H1 (cell line): ENCODE data around the gene ADK. TPM values are rescaled to one million over a fixed set of nuclear protein-coding genes. Genes with fewer than 3 reads are reported as not detected.

Experiments used
- CTCF ChIA-PET: fragments of 300-600 bp; sonication (Branson Sonifier 250); formaldehyde crosslinking; loops from one replicate; lab custom pipeline; 2021; ENCODE audit not compliant: partially characterized antibody; lab: Charles Lee
- POLR2A ChIA-PET: fragments of 300-600 bp; sonication (Branson Sonifier 250); formaldehyde crosslinking; loops from one replicate; lab custom pipeline; 2021; ENCODE audit warnings: inconsistent platforms; ENCODE audit not compliant: partially characterized antibody; lab: Charles Lee
- DNase-seq, 2 experiments: peaks; one replicate each; pipeline versions ENCODE4 v3.0.0 to v3.0.0-alpha.2; 2010 to 2022; ENCODE audit warnings: low spot score in 2 of 2, low read depth in 1 of 2, mixed read lengths in 1 of 2
- FAIRE-seq: peaks from 2 replicates; lab custom pipeline; 2011; peaks lifted over from hg19 to GRCh38; lab: Jason Lieb, UNC
- H2AFZ ChIP-seq: 2 replicates; pipeline ENCODE4 v1.8.1; 2012; ENCODE audit warnings: low read length, inconsistent platforms
- H2AK5ac ChIP-seq: 2 replicates; pipeline ENCODE4 v1.6.1; 2013; ENCODE audit warnings: low read depth, low read length
- H2BK120ac ChIP-seq: replicated peaks from 2 replicates; pipeline ENCODE3; 2013; ENCODE audit warnings: low read depth, low read length, inconsistent platforms
- H2BK12ac ChIP-seq: 2 replicates; pipeline ENCODE4 v1.6.1; 2013; ENCODE audit warnings: low read depth, low read length
- H2BK15ac ChIP-seq: 2 replicates; pipeline ENCODE4 v1.6.1; 2013; ENCODE audit warnings: low read length
- H2BK20ac ChIP-seq: 2 replicates; pipeline ENCODE4 v1.6.1; 2013; ENCODE audit warnings: low read length
- H2BK5ac ChIP-seq: 2 replicates; pipeline ENCODE4 v1.6.1; 2013; ENCODE audit warnings: low read depth, low read length
- H3K14ac ChIP-seq: 2 replicates; pipeline ENCODE4 v1.6.1; 2013; ENCODE audit warnings: inconsistent platforms; ENCODE audit not compliant: insufficient read length
- H3K18ac ChIP-seq: 2 replicates; pipeline ENCODE4 v1.6.1; 2013; ENCODE audit warnings: low read length; ENCODE audit errors: extremely low read depth
- H3K23ac ChIP-seq: 2 replicates; pipeline ENCODE4 v1.6.1; 2013; ENCODE audit warnings: inconsistent platforms; ENCODE audit not compliant: insufficient read length
- H3K23me2 ChIP-seq: 2 replicates; pipeline ENCODE4 v1.6.1; 2013; ENCODE audit warnings: low read depth, low read length
- H3K27ac ChIP-seq: 2 replicates; pipeline ENCODE4 v1.6.1; 2011; ENCODE audit warnings: low read depth, low read length, inconsistent platforms
- H3K27me3 ChIP-seq, 4 experiments: replicated peaks in 1 of 4; 1 replicate in 1 of 4; 2 replicates in 3 of 4; pipeline versions ENCODE4 v1.6.1 to v1.8.1; 2011 to 2013; ENCODE audit warnings: low read length in 3 of 4, mild to moderate bottlenecking in 3 of 4, inconsistent platforms in 2 of 4, mixed read lengths in 2 of 4, moderate library complexity in 1 of 4; ENCODE audit not compliant: control insufficient read depth in 3 of 4, insufficient read depth in 3 of 4; ENCODE audit errors: extremely low read depth in 1 of 4
- H3K36me3 ChIP-seq, 4 experiments: 2 replicates each; pipeline versions ENCODE4 v1.6.1 to v1.8.1; 2011 to 2013; ENCODE audit warnings: mild to moderate bottlenecking in 4 of 4, low read length in 3 of 4, moderate library complexity in 2 of 4, control low read depth in 1 of 4, inconsistent platforms in 1 of 4; ENCODE audit not compliant: insufficient read depth in 4 of 4, control insufficient read depth in 2 of 4
- H3K4ac ChIP-seq: replicated peaks from 2 replicates; pipeline ENCODE3; 2013; ENCODE audit warnings: low read length, low read depth, mixed read lengths, inconsistent platforms; ENCODE audit not compliant: insufficient read length
- H3K4me1 ChIP-seq, 4 experiments: replicated peaks in 1 of 4; 1 replicate in 1 of 4; 2 replicates in 3 of 4; pipeline versions ENCODE4 v1.6.1 to v1.8.1; 2011 to 2013; ENCODE audit warnings: low read length in 3 of 4, inconsistent platforms in 2 of 4, mixed read lengths in 1 of 4; ENCODE audit not compliant: insufficient read depth in 4 of 4, control insufficient read depth in 3 of 4
- H3K4me2 ChIP-seq, 2 experiments: 2 replicates each; pipeline versions ENCODE4 v1.6.1 to v1.8.1; 2011 to 2013; ENCODE audit warnings: low read depth in 2 of 2, low read length in 2 of 2, control low read depth in 1 of 2, inconsistent platforms in 1 of 2, mild to moderate bottlenecking in 1 of 2; ENCODE audit not compliant: insufficient read depth in 1 of 2
- H3K4me3 ChIP-seq, 4 experiments: fragments of 200-600, 300-600 bp in 1 of 4; sonication (generic), shearing (Covaris generic), sonication (Bioruptor Twin) in 1 of 4; 2 replicates each; pipeline versions ENCODE4 v1.5.1 to v1.8.1; 2011 to 2016; ENCODE audit warnings: low read length in 4 of 4, low read depth in 3 of 4, control low read depth in 2 of 4, inconsistent platforms in 2 of 4, mild to moderate bottlenecking in 2 of 4, mixed read lengths in 1 of 4, moderate library complexity in 1 of 4; ENCODE audit not compliant: insufficient read depth in 2 of 4; ENCODE audit errors: extremely low read depth in 1 of 4
- H3K56ac ChIP-seq: replicated peaks from 2 replicates; pipeline ENCODE3; 2013; ENCODE audit warnings: low read depth, mild to moderate bottlenecking, mixed read lengths, low read length, inconsistent platforms; ENCODE audit not compliant: insufficient read length
- H3K79me1 ChIP-seq: 2 replicates; pipeline ENCODE4 v1.6.1; 2013; ENCODE audit warnings: low read depth, low read length, control low read depth
- H3K79me2 ChIP-seq, 2 experiments: 2 replicates each; pipeline versions ENCODE4 v1.6.1 to v1.8.1; 2012 to 2013; ENCODE audit warnings: low read length in 2 of 2, mild to moderate bottlenecking in 2 of 2, inconsistent platforms in 1 of 2; ENCODE audit not compliant: insufficient read depth in 2 of 2, control insufficient read depth in 1 of 2
- H3K9ac ChIP-seq, 4 experiments: replicated peaks in 1 of 4; 1 replicate in 1 of 4; 2 replicates in 3 of 4; pipeline versions ENCODE4 v1.6.1 to v1.8.1; 2011 to 2013; ENCODE audit warnings: low read depth in 3 of 4, low read length in 3 of 4, control low read depth in 2 of 4, mild to moderate bottlenecking in 2 of 4, moderate library complexity in 2 of 4, inconsistent platforms in 1 of 4; ENCODE audit errors: extremely low read depth in 1 of 4
- H3K9me3 ChIP-seq, 2 experiments: 2 replicates each; pipeline versions ENCODE4 v1.6.1 to v1.8.1; 2012 to 2013; ENCODE audit warnings: mild to moderate bottlenecking in 2 of 2, moderate library complexity in 2 of 2, control low read depth in 1 of 2, inconsistent platforms in 1 of 2, low read depth in 1 of 2, low read length in 1 of 2, mixed read lengths in 1 of 2; ENCODE audit not compliant: insufficient read depth in 2 of 2
- H4K20me1 ChIP-seq, 2 experiments: replicated peaks in 1 of 2; 2 replicates each; pipeline versions ENCODE3 to v1.8.1; 2011 to 2013; ENCODE audit warnings: inconsistent platforms in 2 of 2, low read length in 2 of 2, mild to moderate bottlenecking in 1 of 2; ENCODE audit not compliant: insufficient read depth in 2 of 2, control insufficient read depth in 1 of 2
- H4K5ac ChIP-seq: 2 replicates; pipeline ENCODE4 v1.6.1; 2013; ENCODE audit warnings: low read length, low read depth, mixed read lengths, inconsistent platforms; ENCODE audit not compliant: insufficient read length
- H4K8ac ChIP-seq: 2 replicates; pipeline ENCODE4 v1.8.0; 2013; ENCODE audit warnings: mild to moderate bottlenecking, moderate library complexity, low read length, inconsistent platforms; ENCODE audit not compliant: insufficient read depth; ENCODE audit errors: extremely low read depth
- H4K91ac ChIP-seq: replicated peaks from 2 replicates; pipeline ENCODE3; 2013; ENCODE audit warnings: low read length, mixed read lengths, inconsistent platforms; ENCODE audit not compliant: insufficient read length
- BRCA1 ChIP-seq: IDR thresholded peaks from 2 replicates; pipeline ENCODE4 v1.6.1; 2012; ENCODE audit warnings: low read depth, low read length, improper control_type of control experiment
- CBX5 ChIP-seq: fragments of 300-800, 300-1000 bp; sonication (generic); IDR thresholded peaks from 2 replicates; pipeline ENCODE4 v1.7.1; 2016; ENCODE audit warnings: antibody characterized with exemption, low read length, low read depth
- CHD2 ChIP-seq: IDR thresholded peaks from 2 replicates; pipeline ENCODE4 v1.6.1; 2012; ENCODE audit warnings: low read length, improper control_type of control experiment
- HDAC6 ChIP-seq: IDR thresholded peaks from one replicate; pipeline ENCODE4 v1.7.1; 2012; ENCODE audit warnings: low read depth, mild to moderate bottlenecking, inconsistent platforms, low read length, moderate library complexity
- JUN ChIP-seq: IDR thresholded peaks from 2 replicates; pipeline ENCODE4 v1.6.1; 2011; ENCODE audit warnings: low read depth, mild to moderate bottlenecking, improper control_type of control experiment, low read length
- MAFK ChIP-seq: IDR thresholded peaks from 2 replicates; pipeline ENCODE4 v1.6.1; 2012; ENCODE audit warnings: low read depth, mild to moderate bottlenecking, improper control_type of control experiment, low read length
- RNF2 ChIP-seq: fragments of 200-900, 300-1000 bp; sonication (generic); IDR thresholded peaks from 2 replicates; pipeline ENCODE4 v1.7.1; 2016; ENCODE audit warnings: borderline replicate concordance, low read depth, mild to moderate bottlenecking, antibody characterized with exemption, low read length; ENCODE audit not compliant: poor library complexity, severe bottlenecking; ENCODE audit errors: missing control alignments
- SIN3A ChIP-seq, 2 experiments: IDR thresholded peaks in 1 of 2; conservative IDR thresholded peaks in 1 of 2; 2 replicates each; pipeline ENCODE4 v1.6.1; 2011 to 2012; ENCODE audit warnings: low read length in 2 of 2, improper control_type of control experiment in 1 of 2, low read depth in 1 of 2, mild to moderate bottlenecking in 1 of 2
- SP1 ChIP-seq: IDR thresholded peaks from 2 replicates; pipeline ENCODE4 v1.6.1; 2011; ENCODE audit warnings: low read depth, low read length
- SUZ12 ChIP-seq: fragments of 200-600 bp; sonication (generic); IDR thresholded peaks from 2 replicates; pipeline ENCODE4 v1.6.1; 2012; ENCODE audit warnings: mild to moderate bottlenecking, inconsistent platforms, low read length, moderate library complexity, mixed read lengths
- TAF7 ChIP-seq: optimal IDR thresholded peaks from 2 replicates; pipeline ENCODE3; 2011; ENCODE audit warnings: low read depth, mild to moderate bottlenecking, inconsistent platforms, low read length, moderate library complexity, borderline replicate concordance
- WGBS, 2 experiments: shearing (Covaris generic) in 1 of 2; methylation state at CpG; one replicate each; pipeline versions ENCODE4 v1.1.6 to v1.1.7; 2013 to 2015; ENCODE audit warnings: low lambda C conversion rate in 2 of 2, mixed read lengths in 2 of 2, inconsistent platforms in 1 of 2, low coverage in 1 of 2, missing lambda C conversion rate in 1 of 2; ENCODE audit not compliant: insufficient replicate concordance in 2 of 2, insufficient coverage in 1 of 2, insufficient read length in 1 of 2; ENCODE audit errors: extremely low coverage in 1 of 2, missing lambda C conversion rate in 1 of 2; 5-methylcytosine and 5-hydroxymethylcytosine counted together
- polyA plus RNA-seq, 7 experiments: library from polyadenylated mRNA; depleted of rRNA in 3 of 7; stranded (reverse) in 5 of 7; unstranded in 2 of 7; fragments of >200 nt in 5 of 7; fragments of 200-250 nt in 2 of 7; gene quantifications; 1 replicate in 5 of 7; 2 replicates in 1 of 7; 4 replicates in 1 of 7; pipeline versions ENCODE4 v1.2.1 to v1.2.3, GENCODE V29; 2011 to 2013; ENCODE audit warnings: missing spikeins in 2 of 7, mixed read lengths in 2 of 7
- total RNA-seq: library from RNA; stranded (reverse); fragmentation: NEBNext Ultra II Directional; extraction: Animal tissue kit (Norgen Biotek cat#: 25700); gene quantifications from 2 replicates; pipeline ENCODE4 v1.2.1, GENCODE V29; 2021
- TF ChIP-seq, protein P1 (sequence below): IDR thresholded peaks from 2 replicates; pipeline ENCODE4 v1.6.1; 2012; ENCODE audit warnings: inconsistent platforms

ADK gene
- total and polyA plus RNA-seq, 2 of the 8 experiments (the other 6 are each of a cell fraction or from before 2014, with no cell fraction given), result 12.3 to 42.4 TPM

DNA sequence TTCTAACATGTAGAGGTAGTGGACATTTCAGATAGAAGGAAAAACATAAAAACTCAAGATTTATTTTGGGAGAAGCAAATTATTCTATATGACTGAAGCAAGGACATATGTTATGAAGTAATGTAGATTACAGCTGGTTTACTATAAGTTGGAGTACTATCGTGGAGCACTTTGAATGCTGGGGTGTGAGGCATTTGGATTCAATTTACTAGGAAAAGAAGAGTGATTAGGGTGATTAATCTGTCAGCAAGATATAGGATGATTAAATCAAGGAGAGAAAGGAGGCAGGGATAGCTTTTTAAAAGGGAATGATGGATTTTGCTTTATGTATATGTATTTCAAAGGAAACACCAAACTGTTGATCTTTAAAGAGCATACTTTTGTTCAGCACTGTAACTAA lies 356.9 kb downstream of the ADK start (continued):
- TF ChIP-seq MAFK, result no peak

DNA sequence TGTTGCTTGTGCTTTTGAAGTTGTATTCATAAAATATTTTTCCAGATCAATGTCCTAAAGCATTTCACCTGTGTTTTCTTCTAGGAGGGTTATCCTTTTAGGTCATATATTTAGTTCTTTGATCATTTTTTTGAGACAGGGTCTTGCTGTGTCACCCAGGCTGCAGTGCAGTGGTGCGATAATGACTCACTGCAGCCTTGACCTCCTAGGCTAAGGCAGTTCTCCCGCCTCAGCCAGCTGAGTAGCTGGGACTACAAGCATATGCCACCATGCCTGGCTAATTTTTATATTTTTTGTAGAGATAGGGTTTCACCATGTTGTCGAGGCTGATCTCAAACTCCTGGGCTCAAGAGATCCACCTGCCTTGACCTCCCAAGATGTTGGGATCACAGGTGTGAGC lies 359.6 kb downstream of the ADK start:
- Histone ChIP-seq H2BK12ac (no peak overlapping the region), H3K14ac (no peak overlapping the region), H3K27ac (no peak overlapping the region), H4K91ac (no peak overlapping the region), H2BK120ac (no peak overlapping the region), H3K79me2 (no peaks in the 10 kb centered on the region), H3K79me1 (no peaks in the 10 kb centered on the region), H3K27me3 (no peaks in the 10 kb centered on the region), H4K5ac (no peak overlapping the region), H4K8ac (no peak overlapping the region)
- POLR2A ChIA-PET, result no interaction called here
- no peak for FAIRE-seq
- TF ChIP-seq RNF2 (no peak), SP1 (no peak), CHD2 (no peak), TAF7 (no peak), SUZ12 (no peak), HDAC6 (no peak), SIN3A (conservative IDR thresholded peaks at IDR 0.05 in 1 of 2, IDR thresholded peaks at IDR 0.05 in 1 of 2; ENCODE audit: low read depth in 1 of 2, low read length in 2 of 2) (no peak), CBX5 (no peak), JUN (no peak), BRCA1 (no peak)
- TF ChIP-seq, protein P1, sequence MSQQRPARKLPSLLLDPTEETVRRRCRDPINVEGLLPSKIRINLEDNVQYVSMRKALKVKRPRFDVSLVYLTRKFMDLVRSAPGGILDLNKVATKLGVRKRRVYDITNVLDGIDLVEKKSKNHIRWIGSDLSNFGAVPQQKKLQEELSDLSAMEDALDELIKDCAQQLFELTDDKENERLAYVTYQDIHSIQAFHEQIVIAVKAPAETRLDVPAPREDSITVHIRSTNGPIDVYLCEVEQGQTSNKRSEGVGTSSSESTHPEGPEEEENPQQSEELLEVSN, result no peak
- TF ChIP-seq, all 59 proteins: peak for 0
- H3K56ac ChIP-seq, result no peak overlapping the region
- H2AK5ac ChIP-seq, result no peak overlapping the region
- no peak overlapping the region for H2BK15ac ChIP-seq
- H3K4ac ChIP-seq, result no peak overlapping the region
- no peak overlapping the region for H3K4me2 ChIP-seq
- DNase-seq, result no peak
- no peak overlapping the region for H3K18ac ChIP-seq
- 96% methylated on average over 3 of the region's 3 CpGs; no CpG with 5 or more reads in 1 of the 2 experiments for WGBS, 2 experiments
- no peak overlapping the region for H2BK5ac ChIP-seq
- H3K23ac ChIP-seq, result no peak overlapping the region
- no peaks in the 10 kb centered on the region for H3K23me2 ChIP-seq
- no peak overlapping the region for H3K4me3 ChIP-seq
- no peaks in the 10 kb centered on the region for H3K4me1 ChIP-seq
- no peaks in the 10 kb centered on the region for H4K20me1 ChIP-seq
- H3K9me3 ChIP-seq, result peaks cover 0 to 11% of the 10 kb centered on the region in 2 experiments; a peak in 2 of 4 replicates
- CTCF ChIA-PET, result no interaction called here
- H3K9ac ChIP-seq, result no peak overlapping the region
- no peak overlapping the region for H2AFZ ChIP-seq
- no peak overlapping the region for H2BK20ac ChIP-seq
- no peaks in the 10 kb centered on the region for H3K36me3 ChIP-seq
